ENCODE results near the gene PLA2G7.

PLA2G7 gene

DNA sequence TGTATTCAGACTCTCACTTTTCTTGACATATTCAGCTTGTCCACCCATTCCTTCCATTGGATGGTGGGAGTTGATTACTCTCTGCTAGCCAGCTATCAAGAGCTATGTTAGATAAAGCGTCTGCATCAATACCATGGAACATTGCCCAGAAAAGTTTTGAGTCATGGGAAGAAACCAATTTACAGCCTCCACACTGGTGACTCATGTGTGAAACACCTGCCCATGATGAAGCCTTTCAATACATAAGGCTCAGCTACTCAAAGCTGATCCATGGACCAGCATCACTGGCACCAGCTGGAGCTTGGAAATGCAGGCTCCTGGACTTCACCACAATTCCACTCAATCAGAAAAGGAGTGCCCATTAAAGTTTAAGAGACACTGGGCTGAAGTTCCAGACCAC is 16.1 kb downstream of the PLA2G7 start:
- TF ChIP-seq POLR2AphosphoS5 (IDR thresholded peaks at IDR 0.05; ENCODE audit: low read depth, low read length) (no peak), TAF1 (IDR thresholded peaks at IDR 0.05; ENCODE audit: borderline replicate concordance, insufficient read depth, low read length) (no peak), FOXP2 (optimal IDR thresholded peaks at IDR 0.05; ENCODE audit: borderline replicate concordance, extremely low read depth, extremely low read length, insufficient read depth) (no peak), REST (IDR thresholded peaks at IDR 0.05; ENCODE audit: insufficient read depth in 1 of 2, low read depth in 2 of 2, low read length in 2 of 2) (no peak), SIN3A (IDR thresholded peaks at IDR 0.05; ENCODE audit: borderline replicate concordance, insufficient read depth, low read length) (no peak)

DNA sequence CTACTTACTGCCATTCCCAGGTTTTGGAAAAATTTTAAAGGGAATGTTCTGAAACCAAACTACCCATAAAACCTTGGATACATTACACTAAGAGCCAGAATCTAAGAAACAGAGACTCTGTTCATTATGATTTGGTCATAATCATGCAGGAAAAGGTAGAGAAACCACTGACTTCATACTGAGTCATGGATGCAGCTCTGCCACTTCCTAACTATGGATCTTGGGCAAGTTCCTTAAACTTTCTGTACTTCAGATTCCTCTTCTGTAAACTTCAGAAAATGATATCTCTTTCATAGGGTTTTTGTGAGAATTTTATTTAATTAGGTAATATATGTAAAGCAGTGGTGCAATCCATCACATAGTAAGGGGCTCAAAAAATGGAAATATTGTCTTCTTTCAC is 20.0 kb downstream of the PLA2G7 start:
- TF ChIP-seq REST (IDR thresholded peaks at IDR 0.05; ENCODE audit: insufficient read depth in 1 of 2, low read depth in 2 of 2, low read length in 2 of 2), result no peak
- no peak for TF ChIP-seq FOXP2 (optimal IDR thresholded peaks at IDR 0.05; ENCODE audit: borderline replicate concordance, extremely low read depth, extremely low read length, insufficient read depth)
- TF ChIP-seq SIN3A (IDR thresholded peaks at IDR 0.05; ENCODE audit: borderline replicate concordance, insufficient read depth, low read length), result no peak

GRCh38 chr6:46711491-46711890 is 23.7 kb downstream of the PLA2G7 start:
- TF ChIP-seq FOXP2 (optimal IDR thresholded peaks at IDR 0.05; ENCODE audit: borderline replicate concordance, extremely low read depth, extremely low read length, insufficient read depth) (no peak), SIN3A (IDR thresholded peaks at IDR 0.05; ENCODE audit: borderline replicate concordance, insufficient read depth, low read length) (no peak), POLR2AphosphoS5 (IDR thresholded peaks at IDR 0.05; ENCODE audit: low read depth, low read length) (no peak), REST (IDR thresholded peaks at IDR 0.05; ENCODE audit: insufficient read depth in 1 of 2, low read depth in 2 of 2, low read length in 2 of 2) (no peak), TAF1 (IDR thresholded peaks at IDR 0.05; ENCODE audit: borderline replicate concordance, insufficient read depth, low read length) (no peak)

DNA sequence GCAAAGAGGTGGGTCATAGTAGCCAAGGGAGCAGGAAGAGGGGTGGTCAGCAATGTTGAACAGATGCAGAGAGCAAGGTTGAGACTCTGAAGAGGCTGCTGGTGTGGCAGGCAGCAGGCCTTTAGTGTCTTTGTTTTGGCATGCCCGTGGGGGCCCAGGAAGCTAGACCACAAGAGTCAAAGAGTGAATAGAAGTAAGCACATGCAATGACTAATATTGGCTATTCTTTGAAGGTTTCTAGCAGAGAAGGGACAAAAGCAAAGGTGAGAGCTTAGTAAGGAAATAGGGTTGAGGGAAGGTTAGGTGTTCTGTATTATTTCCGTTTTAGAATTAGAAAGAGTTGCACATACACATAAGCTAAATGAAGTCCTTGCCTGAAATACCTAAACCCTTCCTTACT is 28.7 kb downstream of the PLA2G7 start:
- TF ChIP-seq POLR2AphosphoS5 (IDR thresholded peaks at IDR 0.05; ENCODE audit: low read depth, low read length) (no peak), TAF1 (IDR thresholded peaks at IDR 0.05; ENCODE audit: borderline replicate concordance, insufficient read depth, low read length) (no peak), SIN3A (IDR thresholded peaks at IDR 0.05; ENCODE audit: borderline replicate concordance, insufficient read depth, low read length) (no peak), FOXP2 (optimal IDR thresholded peaks at IDR 0.05; ENCODE audit: borderline replicate concordance, extremely low read depth, extremely low read length, insufficient read depth) (no peak)

DNA sequence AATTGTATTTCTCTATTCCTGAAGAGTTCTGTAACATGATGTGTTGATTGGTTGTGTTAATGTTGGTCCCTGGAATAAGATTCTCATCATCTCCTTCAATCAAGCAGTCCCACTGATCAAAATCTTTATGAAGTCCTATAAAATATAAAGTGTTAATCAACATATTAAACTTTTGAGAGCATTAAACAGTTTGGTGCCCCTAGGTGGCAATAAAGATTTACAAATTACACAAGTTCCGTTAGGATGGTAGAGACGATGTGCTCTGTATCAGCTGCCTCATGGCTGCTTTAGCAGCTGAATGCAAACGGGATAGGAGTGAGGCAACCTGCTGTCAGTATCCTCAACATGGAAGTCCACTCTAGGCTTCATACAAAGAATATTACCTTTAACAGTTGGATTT is 30.6 kb downstream of the PLA2G7 start:
- TF ChIP-seq REST (IDR thresholded peaks at IDR 0.05; ENCODE audit: insufficient read depth in 1 of 2, low read depth in 2 of 2, low read length in 2 of 2), result no peak
- TF ChIP-seq POLR2AphosphoS5 (IDR thresholded peaks at IDR 0.05; ENCODE audit: low read depth, low read length), result no peak

Measured in PFSK-1 (cell line).